ENCODE measurements around the gene RBBP8NL.

- TF ChIP-seq CTCF (IDR thresholded peaks at IDR 0.05; ENCODE audit: low read depth, low read length, missing input control) (no peak), ZBTB33 (IDR thresholded peaks at IDR 0.05) (no peak), RAD21 (IDR thresholded peaks at IDR 0.05) (no peak), REST (IDR thresholded peaks at IDR 0.05) (no peak), GABPA (IDR thresholded peaks at IDR 0.05 in 1 of 2, conservative IDR thresholded peaks at IDR 0.05 in 1 of 2) (no peak), NR2F2 (IDR thresholded peaks at IDR 0.05) (no peak), MAX (IDR thresholded peaks at IDR 0.05) (no peak), ATF3 (IDR thresholded peaks at IDR 0.05) (no peak), RXRA (IDR thresholded peaks at IDR 0.05) (no peak), HNF4G (IDR thresholded peaks at IDR 0.05) (no peak), YY1 (IDR thresholded peaks at IDR 0.05) (no peak), EGR1 (IDR thresholded peaks at IDR 0.05; ENCODE audit: low read depth in 2 of 2) (no peak), JUND (IDR thresholded peaks at IDR 0.05) (no peak)
These were observed 5.7 kb downstream of the RBBP8NL start for GRCh38 chr20:62421716-62421990.
